NCI-H748 (cell line): Measurements from ENCODE around the gene CPVL.

Source experiments
- DNase-seq: peaks from one replicate; lab custom pipeline; 2025; ENCODE audit not compliant: unreplicated experiment; lab: John Stamatoyannopoulos, UW

CPVL gene

DNA sequence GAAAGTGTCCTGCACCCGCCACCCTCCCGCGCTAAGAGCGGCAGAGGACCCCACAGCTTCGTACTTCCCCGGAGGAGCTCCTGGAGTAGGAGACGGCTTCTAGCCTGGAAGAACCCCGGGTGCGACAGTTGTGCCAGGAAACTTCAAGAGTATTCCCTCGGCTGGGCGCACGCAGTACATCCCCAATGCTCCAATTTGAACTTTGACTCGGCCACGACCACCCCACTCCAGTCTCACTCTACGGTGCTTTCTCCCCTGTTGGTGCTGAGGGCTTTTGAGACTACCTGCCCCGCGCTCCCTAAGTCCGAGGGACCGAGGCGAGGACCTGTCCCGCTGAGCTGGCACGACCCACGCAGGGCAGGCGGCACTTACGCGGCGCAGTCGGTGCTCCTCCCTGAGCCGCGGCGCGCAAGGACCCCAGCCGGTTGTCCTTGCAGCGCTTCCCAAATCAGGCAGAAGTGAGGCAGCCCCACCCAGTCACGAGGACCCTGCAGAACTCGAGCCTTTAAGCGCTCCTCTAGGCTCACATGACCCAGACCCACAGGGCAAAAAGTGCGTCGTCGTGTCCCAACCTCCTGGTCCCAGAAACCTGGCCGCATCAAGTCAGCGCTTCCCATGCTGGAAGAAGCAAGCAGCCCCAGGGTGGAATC is at the start of gene CPVL:
Gene CPVL, minus strand, starts transcription at position 481 of the 650 bp plus-strand sequence. CDS start 25,476 bp downstream, outside the sequence.
- DNase-seq, result peak; percentile 79

DNA sequence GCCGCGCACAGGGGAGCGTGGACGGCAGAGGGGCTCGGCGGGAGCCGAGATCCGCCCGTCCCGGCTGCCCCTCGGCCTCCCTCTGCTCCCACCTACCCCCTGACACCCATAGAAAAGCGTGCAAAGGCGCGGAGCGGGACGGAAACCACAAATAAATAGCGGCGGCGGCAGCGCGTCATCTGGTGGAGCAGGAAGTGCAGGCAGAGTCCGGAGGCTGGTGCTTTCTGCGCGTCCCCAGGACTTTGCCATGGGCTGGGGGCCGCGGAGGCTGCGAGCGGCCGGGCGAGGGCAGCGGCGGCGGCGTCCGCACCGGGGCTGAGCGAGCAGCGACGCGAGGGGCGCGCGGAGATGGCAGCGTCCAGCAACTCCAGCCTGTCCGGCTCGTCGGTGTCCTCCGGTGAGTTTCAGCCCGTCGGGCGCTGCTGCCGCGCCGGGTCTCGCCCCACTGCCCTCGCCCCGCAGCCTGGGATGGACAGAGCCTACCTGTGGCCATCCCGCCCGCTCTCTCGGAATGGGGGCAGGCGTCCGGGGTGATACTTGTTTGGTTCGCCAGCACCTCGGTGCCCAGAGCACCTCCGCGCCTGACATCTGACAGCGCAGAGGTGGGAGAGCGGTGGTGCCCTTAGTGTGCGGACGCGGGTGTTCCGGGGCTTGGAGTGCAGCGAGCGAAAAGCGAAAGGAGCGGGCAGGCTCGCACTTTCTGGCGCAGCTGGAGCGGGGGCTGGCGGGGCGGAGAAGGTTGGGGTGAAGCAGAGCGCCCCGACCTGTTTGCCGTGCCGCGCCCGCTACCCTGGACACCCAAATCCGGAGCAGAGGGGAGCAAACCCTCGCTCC is 48.5 kb upstream of the CPVL start, which contains the start of gene CHN2:
Gene CHN2, plus strand, starts transcription at position 182 of the 834 bp plus-strand sequence.
- DNase-seq, result peak; percentile 88

DNA sequence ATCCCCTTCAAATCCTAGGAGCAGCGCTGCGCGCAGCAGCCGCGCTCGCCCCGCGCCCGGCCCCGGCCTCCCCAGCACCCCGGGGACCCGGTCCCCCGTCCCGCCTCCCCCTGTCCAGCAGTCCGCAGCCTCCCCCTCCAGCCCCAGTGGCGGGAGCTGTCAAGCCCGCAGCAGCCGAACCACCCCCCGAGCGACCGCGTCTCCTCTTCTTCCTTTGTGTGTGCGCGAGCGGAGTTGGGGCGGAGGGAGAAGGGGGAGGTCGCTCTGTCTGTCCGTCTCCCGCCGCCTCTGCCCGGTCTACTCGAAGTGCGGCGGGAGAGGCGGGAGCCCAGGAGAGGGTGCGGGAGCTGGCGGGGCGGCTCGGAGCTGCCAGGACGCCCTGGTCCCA is 47.9 kb upstream of the CPVL start:
- peak; percentile 80 for DNase-seq

DNA sequence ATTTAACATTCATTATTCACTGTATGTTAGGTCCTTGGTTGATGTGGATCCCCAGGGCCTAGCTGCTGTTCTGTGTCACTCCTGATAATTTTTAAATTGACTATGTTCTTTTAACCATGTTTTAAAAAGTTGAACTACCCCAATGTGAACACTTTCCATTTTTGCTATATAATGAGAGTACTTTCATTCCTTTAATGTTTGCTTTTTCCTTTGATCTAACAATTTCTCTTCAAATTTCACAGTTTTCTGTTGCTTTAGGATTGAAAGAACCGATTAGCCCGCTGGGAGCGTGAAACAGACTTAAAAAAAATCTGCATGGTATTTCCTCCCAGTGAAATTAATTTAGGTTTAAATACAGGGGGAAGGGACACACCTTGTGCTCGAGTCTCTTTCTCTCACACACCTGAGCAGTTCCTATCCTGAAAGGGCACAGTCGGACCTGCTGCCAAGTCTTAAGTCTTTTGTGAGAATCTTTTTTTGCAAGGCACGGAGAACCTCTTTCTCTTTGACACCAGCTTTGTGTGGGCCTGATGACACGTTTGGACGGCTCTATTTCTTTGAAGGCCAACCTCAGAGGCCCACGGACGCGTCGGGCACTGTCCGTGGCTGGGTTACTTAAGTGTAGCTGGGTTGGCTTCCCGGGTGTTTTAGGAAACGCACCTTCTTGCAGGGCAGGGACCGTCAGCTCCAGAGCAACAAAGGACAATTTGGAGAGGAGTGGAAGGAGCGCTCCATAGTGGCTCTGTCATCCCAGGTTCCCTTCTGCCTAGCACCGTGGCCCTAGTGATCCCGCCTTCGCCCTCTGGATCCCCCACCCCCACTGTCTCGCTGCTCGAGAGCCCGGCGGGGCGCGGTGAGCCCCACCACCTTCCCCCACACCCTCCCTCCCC is 47.2 kb upstream of the CPVL start:
- peak; percentile 71 for DNase-seq

DNA sequence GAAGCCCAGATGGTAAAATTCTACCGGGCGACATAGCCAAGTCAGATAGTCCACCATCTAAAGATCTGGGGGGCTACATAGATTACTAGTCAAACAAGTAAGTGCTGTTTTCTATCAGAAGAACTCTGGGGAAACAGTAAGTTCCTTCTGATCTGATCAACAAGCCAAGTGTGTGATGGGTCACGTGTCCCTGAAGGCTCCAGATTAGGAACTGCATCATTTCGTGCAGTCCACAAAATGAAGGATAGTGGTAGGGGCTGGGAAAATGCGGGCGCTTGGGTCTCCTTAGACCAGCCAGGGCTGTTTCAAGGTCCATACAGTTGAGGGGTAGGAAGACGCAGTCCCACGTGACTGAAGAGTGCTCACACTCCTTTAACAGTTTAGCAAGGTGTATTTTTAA is 46.5 kb upstream of the CPVL start:
- no peak for DNase-seq

DNA sequence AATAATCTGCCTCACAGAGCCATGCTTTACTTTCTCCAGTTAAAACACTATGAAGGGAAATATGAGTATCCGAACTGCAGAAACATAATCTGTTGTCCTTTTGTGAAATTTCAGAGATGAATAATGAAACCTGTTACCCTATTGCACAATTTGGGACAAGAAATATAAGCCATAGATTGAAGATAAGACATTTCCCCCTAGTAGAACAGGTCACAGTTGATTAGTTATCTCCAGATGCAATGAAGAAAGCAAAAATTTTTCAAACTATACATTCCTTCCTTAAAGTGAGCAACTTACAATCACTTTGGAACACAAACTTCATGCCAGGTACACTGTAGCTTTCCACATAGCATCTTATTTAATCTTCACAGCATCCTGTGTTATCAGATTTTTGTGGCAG is 46.0 kb upstream of the CPVL start:
- DNase-seq, result no peak

DNA sequence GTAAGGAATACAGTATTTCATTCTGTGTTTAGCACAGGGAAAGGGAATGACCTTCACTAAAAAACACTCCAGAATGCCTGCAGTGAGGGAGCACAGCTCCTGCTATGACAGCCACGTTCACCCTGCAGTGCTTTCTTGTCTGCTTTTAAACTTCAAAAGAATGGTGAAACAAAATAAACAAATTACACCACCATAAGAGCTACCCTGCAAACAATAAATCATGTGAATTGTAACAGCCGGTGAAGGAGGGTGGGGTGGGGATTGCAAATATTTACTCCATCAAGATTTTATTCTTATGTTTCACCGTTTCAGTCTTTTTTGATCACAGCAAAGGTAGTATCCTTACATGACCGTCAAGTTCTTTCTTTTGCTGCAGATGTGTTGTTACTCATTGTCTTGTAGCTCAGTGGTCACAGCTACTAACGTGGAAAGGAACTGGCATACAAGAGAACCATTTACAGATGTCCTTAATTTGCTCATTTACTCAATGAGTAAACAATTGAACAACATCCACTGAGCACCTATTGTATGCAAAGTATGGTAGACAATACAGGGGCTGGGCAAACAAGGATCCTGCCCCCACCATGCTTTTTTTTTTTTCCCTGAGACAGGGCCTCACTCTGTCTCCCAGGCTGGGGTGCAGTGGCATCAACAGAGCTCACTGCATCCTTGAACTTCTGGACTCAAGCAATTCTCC is 44.2 kb upstream of the CPVL start:
- peak; percentile 89 for DNase-seq

DNA sequence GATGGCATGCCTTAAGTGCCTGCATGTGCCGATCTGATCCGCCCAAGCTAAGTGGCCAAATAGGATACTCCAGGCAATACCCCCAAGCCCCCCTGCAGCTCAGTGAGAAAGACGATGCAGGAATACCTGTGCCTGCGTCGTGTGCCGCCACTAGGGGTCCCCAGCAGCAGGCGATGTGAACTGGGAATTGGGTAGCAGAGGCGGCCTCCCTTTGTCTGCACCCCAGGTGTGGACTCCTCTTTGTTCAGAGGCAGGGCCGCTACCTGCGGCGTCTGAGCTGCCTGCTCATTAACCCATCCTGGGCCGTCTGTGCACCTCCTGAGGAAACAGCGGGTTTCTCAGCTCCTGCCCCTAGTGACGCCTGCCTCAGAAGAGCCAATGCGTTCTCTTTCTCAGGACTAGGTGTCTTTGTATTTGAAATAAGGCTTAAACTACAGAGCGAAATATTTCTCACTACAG is 43.4 kb upstream of the CPVL start:
- DNase-seq, result peak; percentile 98

DNA sequence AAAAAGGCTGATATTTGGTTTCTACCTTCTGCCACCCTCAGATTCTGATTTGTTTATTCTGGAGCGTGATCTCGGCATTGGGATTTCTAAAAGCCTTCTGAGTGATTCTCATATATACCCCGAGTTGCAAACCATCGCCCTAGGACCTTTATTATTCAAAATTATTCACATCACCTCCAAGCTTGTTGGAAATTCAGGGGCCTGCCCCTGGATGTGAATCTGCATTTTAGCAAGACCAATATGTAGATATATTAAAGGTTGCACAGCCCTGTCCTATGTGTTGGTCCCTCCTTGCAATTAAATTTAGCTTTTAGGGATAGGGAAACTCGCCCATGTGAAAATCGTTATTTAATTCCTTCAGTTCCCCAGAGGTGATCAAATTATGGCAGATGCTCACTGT is 39.3 kb upstream of the CPVL start:
- DNase-seq, result no peak

DNA sequence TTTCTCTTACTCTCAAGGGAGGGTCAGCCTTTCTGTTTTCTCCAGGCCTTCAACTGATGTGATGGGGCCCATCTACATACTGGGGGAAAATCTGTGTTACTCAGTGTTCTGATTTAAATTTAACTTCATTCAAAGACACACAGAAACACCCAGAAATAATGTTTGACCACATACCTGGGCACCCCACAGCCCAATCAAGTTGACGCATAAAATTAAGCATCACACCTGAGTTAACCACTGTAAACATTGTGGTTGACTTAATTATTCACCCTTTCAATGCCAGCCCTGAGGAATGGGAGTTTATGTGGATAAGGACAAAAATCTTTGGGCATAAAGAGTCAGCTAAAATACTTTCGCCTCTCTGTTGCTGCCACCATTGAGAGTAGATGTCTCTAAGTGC is 38.3 kb upstream of the CPVL start:
- DNase-seq, result no peak

DNA sequence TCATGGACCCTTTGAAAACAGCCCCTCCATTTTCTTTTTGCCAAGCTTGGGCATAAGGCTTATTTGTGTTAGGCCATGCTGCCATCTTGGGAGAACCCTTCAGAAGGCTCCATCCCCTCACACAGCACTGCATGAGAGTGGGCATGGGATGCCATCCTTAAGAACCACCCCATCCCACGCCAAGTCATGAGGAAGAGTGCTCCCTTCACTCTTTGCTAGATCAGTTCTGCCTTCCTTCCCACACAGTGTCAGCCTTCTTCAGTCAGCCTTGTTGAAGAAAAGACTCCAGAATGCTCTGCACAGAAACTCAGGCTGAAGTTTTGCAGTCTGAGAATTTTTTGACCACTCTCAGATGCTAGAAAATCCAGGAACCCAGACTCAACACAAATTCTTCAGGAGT is 32.8 kb upstream of the CPVL start:
- DNase-seq, result no peak

DNA sequence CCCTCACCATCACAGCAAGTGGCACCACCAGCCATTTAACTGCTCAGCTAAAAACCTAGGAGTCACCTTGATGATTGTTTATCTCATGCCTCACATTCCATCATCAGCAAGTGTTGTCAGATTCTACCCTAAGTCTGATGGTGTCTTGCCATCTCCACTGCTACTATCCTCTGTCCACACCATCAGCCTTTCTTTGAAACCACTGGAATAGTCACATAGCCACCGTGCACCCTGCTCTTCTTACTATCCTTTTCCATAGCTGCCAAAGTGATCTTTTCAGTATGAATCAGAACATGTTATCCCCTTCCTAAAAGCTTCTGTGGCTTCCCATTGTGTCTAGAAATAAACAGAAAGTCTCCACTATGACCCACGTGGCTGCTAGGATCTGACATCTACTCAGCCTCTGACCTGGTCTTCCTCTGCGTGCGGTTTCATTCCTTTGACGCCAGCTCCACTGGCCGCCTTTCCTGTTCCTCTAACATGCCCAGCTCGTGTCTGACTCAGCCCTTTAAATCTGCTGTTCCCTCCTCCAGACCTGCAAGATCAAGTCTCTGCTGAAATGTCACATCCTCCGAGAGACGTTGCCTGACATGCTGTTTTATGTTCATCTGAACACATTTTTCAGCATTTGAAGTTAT is 31.7 kb upstream of the CPVL start:
- no peak for DNase-seq

DNA sequence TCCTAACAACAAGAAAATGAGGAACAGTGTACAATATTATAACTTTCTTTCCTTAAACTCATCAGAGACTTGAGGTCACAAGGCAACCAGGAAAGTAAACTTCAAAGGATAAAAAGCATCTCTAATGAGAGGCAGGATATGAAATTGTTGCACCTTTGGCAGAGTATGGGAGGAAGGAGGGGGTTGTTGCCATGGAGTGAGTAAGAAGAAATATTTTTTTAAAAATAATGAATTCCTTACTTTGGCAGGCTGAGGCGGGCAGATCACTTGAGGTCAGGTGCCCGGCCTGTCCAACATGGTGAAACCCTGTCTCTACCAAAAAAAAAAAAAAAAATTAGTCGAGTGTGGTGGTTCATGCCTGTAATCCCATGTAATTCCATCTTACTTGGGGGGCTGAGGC is 27.1 kb upstream of the CPVL start:
- no peak for DNase-seq

DNA sequence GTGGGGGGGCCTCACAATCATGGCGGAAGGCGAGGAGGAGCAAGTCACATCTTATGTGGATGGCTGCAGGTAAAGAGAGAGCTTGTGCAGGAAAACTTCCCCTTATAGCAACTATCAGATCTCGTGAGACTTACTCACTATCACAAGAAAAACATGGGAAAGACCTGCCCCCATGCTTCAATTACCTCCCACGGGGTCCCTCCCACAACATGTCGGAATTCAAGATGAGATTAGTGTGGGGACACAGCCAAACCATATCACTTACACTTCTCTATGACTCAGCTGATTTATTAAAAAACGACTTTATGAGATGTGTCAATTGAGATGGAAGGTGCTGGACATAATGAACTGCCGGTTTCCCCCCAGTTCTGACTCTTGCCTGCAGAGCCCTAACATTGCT is 24.4 kb upstream of the CPVL start:
- no peak for DNase-seq

DNA sequence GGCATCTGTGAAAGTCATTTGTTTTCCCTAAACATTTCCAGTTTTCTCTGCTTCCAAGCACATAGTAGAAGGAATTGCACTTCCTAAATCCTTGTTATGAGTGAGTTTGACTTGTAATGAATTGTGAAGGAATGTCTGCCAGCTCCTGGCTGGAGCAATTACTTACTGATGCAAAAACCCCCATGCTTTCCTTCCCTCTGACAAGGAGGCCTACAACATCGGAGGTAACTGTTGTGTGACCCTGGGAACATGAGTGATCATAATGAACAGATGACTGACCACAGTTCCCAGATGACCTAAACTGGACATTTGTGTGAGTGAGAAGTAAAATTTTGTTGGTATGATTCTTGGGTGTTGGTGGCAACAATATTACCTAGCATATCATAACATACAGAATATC is 21.4 kb upstream of the CPVL start:
- DNase-seq, result no peak

DNA sequence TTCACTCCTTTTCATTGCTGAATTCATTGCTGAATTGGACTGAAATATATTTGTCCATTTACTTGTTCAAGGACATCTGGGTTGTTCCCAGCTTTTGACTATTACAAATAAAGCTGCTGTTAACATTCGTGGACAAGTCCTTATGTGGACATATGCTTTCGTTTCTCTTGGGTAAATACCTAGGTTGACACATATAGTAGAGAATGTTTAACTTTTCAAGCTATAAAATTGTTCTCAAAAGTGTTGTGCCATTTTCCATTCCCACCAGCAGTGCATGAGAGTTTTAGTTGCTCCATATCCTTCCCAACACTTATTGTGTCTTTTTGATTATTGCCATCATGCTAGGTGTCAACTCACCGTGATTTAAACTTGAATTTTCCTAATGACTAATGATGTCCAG is 17.5 kb upstream of the CPVL start:
- no peak for DNase-seq

DNA sequence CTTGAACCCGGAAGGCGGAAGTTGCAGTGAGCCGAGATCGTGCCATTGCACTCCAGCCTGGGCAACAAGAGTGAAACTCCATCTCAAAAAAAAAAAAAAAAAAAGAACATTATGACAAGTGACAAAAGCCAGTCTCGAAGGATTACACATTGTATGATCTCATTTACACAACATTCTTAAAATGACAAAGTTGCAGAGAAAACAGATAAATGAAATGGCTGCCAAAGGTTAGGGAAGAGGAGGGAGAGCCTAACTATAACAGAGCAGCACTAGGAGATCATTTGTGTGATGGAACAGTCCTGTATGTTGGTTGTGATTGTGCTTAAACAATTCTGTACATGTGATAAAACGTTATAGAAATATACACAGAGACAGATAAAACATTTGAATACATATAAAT is 16.2 kb upstream of the CPVL start:
- DNase-seq, result no peak

DNA sequence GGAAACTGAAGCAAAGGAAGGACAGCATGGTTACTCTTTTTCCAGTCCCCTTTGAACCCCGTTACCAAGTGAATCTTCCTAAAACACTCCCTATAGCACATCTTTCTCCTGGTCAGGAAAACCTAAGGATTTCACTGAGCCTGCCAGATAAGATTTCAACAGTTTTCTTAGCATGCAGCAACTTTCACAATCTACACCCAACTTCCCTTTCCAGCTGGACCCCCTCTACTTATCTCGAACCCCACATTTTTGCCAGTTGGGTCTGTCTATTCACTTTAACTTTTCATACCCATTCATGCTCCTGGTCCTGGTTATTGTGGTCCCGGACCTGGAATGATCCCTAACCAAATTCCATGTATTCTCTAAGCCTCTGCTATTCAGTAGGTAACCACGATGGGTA is 14.9 kb upstream of the CPVL start:
- no peak for DNase-seq

DNA sequence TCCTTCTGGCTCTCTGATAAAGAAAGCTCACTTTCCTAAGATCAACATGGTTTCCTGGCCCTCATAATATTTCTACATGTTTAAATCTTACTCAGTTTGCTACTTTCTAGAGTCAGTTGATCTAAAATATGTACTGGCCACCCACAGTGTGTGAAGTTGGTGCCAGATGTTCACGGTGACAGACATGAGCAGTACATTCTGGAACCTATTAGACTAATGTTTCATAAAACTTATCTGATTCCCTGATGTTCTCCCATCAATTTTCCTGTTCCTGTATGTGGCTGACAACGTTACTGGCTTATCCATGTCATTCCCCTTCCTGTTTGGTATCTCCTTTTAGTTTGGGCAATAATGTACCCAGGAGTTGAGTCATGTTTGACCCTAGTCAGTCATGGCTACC is 13.7 kb upstream of the CPVL start:
- DNase-seq, result no peak

DNA sequence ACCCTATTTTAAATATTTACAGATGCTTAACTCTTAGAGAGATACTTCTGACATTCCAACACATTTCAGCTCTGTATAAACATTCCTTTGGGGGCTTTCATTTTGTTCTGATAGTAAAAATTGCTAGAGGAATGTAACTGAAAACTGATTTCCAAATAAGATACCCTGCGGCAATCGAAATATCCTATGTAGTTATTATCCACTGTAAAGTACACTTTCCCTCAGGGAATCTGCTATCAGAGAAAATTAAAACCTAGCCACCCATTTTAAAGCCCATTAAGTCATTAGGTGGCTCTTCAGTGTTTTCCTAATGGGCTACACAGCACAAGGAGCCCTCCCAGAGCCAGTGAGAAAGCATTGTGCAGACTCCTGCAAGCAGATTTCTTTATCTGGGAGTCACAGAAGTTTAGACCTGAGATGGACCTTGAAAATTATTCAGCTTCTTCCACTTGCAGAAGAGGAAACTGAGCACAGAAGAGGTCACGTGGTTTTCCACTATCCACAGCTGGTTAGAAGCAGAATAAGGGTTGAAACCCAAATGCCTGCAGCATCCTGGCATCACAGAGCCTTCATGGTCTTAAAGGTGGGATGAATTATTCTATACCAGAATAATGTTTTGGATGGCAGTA is 12.6 kb upstream of the CPVL start:
- no peak for DNase-seq
